H9 (cell line): ENCODE measurements around the gene AMBN. TPM values are rescaled to one million over a fixed set of nuclear protein-coding genes. Genes with fewer than 3 reads are reported as not detected.

Source experiments
- DNase-seq: peaks from one replicate; pipeline ENCODE4 v3.0.0-alpha.2; 2017
- H2AFZ ChIP-seq: one replicate; pipeline ENCODE4 v1.6.1; 2013; ENCODE audit warnings: mild to moderate bottlenecking, low read length, control low read depth, moderate library complexity
- H2AK5ac ChIP-seq: 2 replicates; pipeline ENCODE4 v1.6.1; 2013; ENCODE audit warnings: low read length, control low read depth, mixed read lengths; ENCODE audit not compliant: insufficient read length
- H2BK120ac ChIP-seq: one replicate; pipeline ENCODE4 v1.6.1; 2013; ENCODE audit warnings: low read depth, mild to moderate bottlenecking, low read length, control low read depth, inconsistent platforms; ENCODE audit not compliant: poor library complexity, severe bottlenecking
- H2BK12ac ChIP-seq: 2 replicates; pipeline ENCODE4 v1.6.1; 2013; ENCODE audit warnings: low read length, control low read depth, mixed read lengths, low read depth; ENCODE audit not compliant: insufficient read length
- H2BK15ac ChIP-seq: 2 replicates; pipeline ENCODE4 v1.6.1; 2013; ENCODE audit warnings: low read depth, low read length, control low read depth
- H2BK20ac ChIP-seq: one replicate; pipeline ENCODE4 v1.6.1; 2013; ENCODE audit warnings: low read depth, mild to moderate bottlenecking, low read length, control low read depth, inconsistent platforms; ENCODE audit not compliant: poor library complexity, severe bottlenecking
- H2BK5ac ChIP-seq: 2 replicates; pipeline ENCODE4 v1.6.1; 2013; ENCODE audit warnings: low read length, control low read depth, mixed read lengths; ENCODE audit not compliant: insufficient read length
- H3K14ac ChIP-seq: 2 replicates; pipeline ENCODE4 v1.6.1; 2013; ENCODE audit warnings: low read length, control low read depth; ENCODE audit not compliant: insufficient read depth
- H3K18ac ChIP-seq: 2 replicates; pipeline ENCODE4 v1.6.1; 2013; ENCODE audit warnings: low read depth, mild to moderate bottlenecking, mixed read lengths, low read length, control low read depth; ENCODE audit not compliant: insufficient read length
- H3K23ac ChIP-seq: 2 replicates; pipeline ENCODE4 v1.6.1; 2013; ENCODE audit warnings: low read length, control low read depth, mixed read lengths, low read depth; ENCODE audit not compliant: insufficient read length
- H3K23me2 ChIP-seq: 2 replicates; pipeline ENCODE4 v1.6.1; 2013; ENCODE audit warnings: low read depth, mild to moderate bottlenecking, mixed read lengths, low read length, control low read depth; ENCODE audit not compliant: insufficient read length, poor library complexity, severe bottlenecking
- H3K27ac ChIP-seq: 2 replicates; pipeline ENCODE4 v1.5.1; 2013; ENCODE audit warnings: low read length, control low read depth, mixed read lengths, low read depth; ENCODE audit not compliant: insufficient read length
- H3K27me3 ChIP-seq: 2 replicates; pipeline ENCODE4 v1.6.1; 2013; ENCODE audit warnings: low read length, control low read depth, inconsistent platforms; ENCODE audit not compliant: insufficient read depth
- H3K4ac ChIP-seq: 2 replicates; pipeline ENCODE4 v1.6.1; 2013; ENCODE audit warnings: low read depth, mild to moderate bottlenecking, control low read depth, inconsistent platforms, low read length, moderate library complexity
- H3K4me1 ChIP-seq: 2 replicates; pipeline ENCODE4 v1.6.1; 2013; ENCODE audit warnings: low read length, control low read depth, inconsistent platforms; ENCODE audit not compliant: insufficient read depth
- H3K4me2 ChIP-seq: 2 replicates; pipeline ENCODE4 v1.6.1; 2013; ENCODE audit warnings: low read length, control low read depth, mixed read lengths; ENCODE audit not compliant: insufficient read length, insufficient read depth
- H3K56ac ChIP-seq: 2 replicates; pipeline ENCODE4 v1.6.1; 2013; ENCODE audit warnings: low read depth, mild to moderate bottlenecking, mixed read lengths, low read length, control low read depth; ENCODE audit not compliant: insufficient read length
- H3K79me1 ChIP-seq: 2 replicates; pipeline ENCODE4 v1.6.1; 2013; ENCODE audit warnings: low read depth, mild to moderate bottlenecking, moderate library complexity, low read length, control low read depth, inconsistent platforms; ENCODE audit not compliant: insufficient read depth, poor library complexity, severe bottlenecking
- H3K79me2 ChIP-seq: 2 replicates; pipeline ENCODE4 v1.6.1; 2013; ENCODE audit warnings: low read length, control low read depth, inconsistent platforms; ENCODE audit not compliant: insufficient read depth
- H3K9ac ChIP-seq: 2 replicates; pipeline ENCODE4 v1.6.1; 2013; ENCODE audit warnings: low read length, control low read depth, mixed read lengths; ENCODE audit not compliant: insufficient read length; ENCODE audit errors: extremely low read depth
- H3K9me3 ChIP-seq: one replicate; pipeline ENCODE4 v1.6.1; 2013; ENCODE audit warnings: low read depth, low read length, inconsistent platforms; ENCODE audit not compliant: control insufficient read depth
- H3T11ph ChIP-seq: one replicate; pipeline ENCODE4 v1.6.1; 2013; ENCODE audit warnings: mild to moderate bottlenecking, low read length, control low read depth, inconsistent platforms
- H4K20me1 ChIP-seq: one replicate; pipeline ENCODE4 v1.6.1; 2013; ENCODE audit not compliant: control insufficient read depth, insufficient read length, insufficient read depth
- H4K5ac ChIP-seq: 2 replicates; pipeline ENCODE4 v1.6.1; 2013; ENCODE audit warnings: low read depth, mild to moderate bottlenecking, mixed read lengths, low read length, control low read depth; ENCODE audit not compliant: insufficient read length
- H4K8ac ChIP-seq: replicated peaks from 2 replicates; pipeline ENCODE4 v1.6.1; 2013; ENCODE audit warnings: low read length, control low read depth, mixed read lengths, low read depth; ENCODE audit not compliant: insufficient read length
- H4K91ac ChIP-seq: 2 replicates; pipeline ENCODE4 v1.6.1; 2013; ENCODE audit warnings: low read depth, mild to moderate bottlenecking, moderate library complexity, mixed read lengths, low read length, control low read depth; ENCODE audit not compliant: insufficient read length
- H3K27ac Mint-ChIP-seq, 3 experiments: 2 replicates in 2 of 3; 3 replicates in 1 of 3; pipeline ENCODE4 v1.8.0; 2020 to 2021; ENCODE audit warnings: mixed read lengths in 3 of 3, mild to moderate bottlenecking in 1 of 3, moderate library complexity in 1 of 3
- H3K27me3 Mint-ChIP-seq: 2 replicates; pipeline ENCODE4 v1.8.0; 2021; ENCODE audit warnings: low read depth, mild to moderate bottlenecking, moderate library complexity, mixed read lengths
- H3K36me3 Mint-ChIP-seq, 3 experiments: 2 replicates in 2 of 3; 3 replicates in 1 of 3; pipeline ENCODE4 v1.8.0; 2020 to 2021; ENCODE audit warnings: low read depth in 3 of 3, mixed read lengths in 3 of 3; ENCODE audit not compliant: insufficient read depth in 1 of 3
- H3K4me1 Mint-ChIP-seq, 2 experiments: 2 replicates each; pipeline ENCODE4 v1.8.0; 2020; ENCODE audit warnings: mixed read lengths in 2 of 2
- H3K4me3 Mint-ChIP-seq, 2 experiments: 2 replicates in 1 of 2; 3 replicates in 1 of 2; pipeline ENCODE4 v1.8.0; 2020 to 2021; ENCODE audit warnings: mild to moderate bottlenecking in 2 of 2, mixed read lengths in 2 of 2, moderate library complexity in 1 of 2
- H3K9me3 Mint-ChIP-seq, 2 experiments: 2 replicates in 1 of 2; 3 replicates in 1 of 2; pipeline ENCODE4 v1.8.0; 2020; ENCODE audit warnings: mild to moderate bottlenecking in 2 of 2, mixed read lengths in 2 of 2, moderate library complexity in 1 of 2
- CTCF ChIP-seq: fragments of 200-600 bp; sonication (generic); conservative IDR thresholded peaks from 3 replicates; pipeline ENCODE4 v1.8.0; 2021; ENCODE audit warnings: antibody characterized with exemption, mild to moderate bottlenecking
- WGBS: extraction: QIAGEN DNeasy Blood & Tissue Kit; methylation state at CpG from one replicate; pipeline ENCODE4 v1.1.7; 2013; ENCODE audit warnings: missing lambda C conversion rate, low lambda C conversion rate, mixed read lengths; ENCODE audit not compliant: insufficient read length; ENCODE audit errors: extremely low coverage; 5-methylcytosine and 5-hydroxymethylcytosine counted together
- total RNA-seq: library from RNA; stranded (reverse); gene quantifications from 2 replicates; pipeline ENCODE4 v1.2.1, GENCODE V29; 2021

The AMBN gene
- total RNA-seq, 1 experiment from 2014 or later: not detected

- Histone ChIP-seq H2BK120ac (no peak overlapping the region), H2AK5ac (no peak overlapping the region), H3K4ac (no peak overlapping the region), H2BK5ac (no peak overlapping the region), H3K79me2 (no peaks in the 10 kb centered on the region), H3K79me1 (no peaks in the 10 kb centered on the region), H4K8ac (no peak overlapping the region), H4K20me1 (no peaks in the 10 kb centered on the region), H3K4me2 (no peak overlapping the region), H2AFZ (no peak overlapping the region), H3K9me3 (no peaks in the 10 kb centered on the region), H3K4me1 (no peaks in the 10 kb centered on the region), H3K23ac (no peak overlapping the region), H3K27ac (no peak overlapping the region), H2BK20ac (no peak overlapping the region), H3K56ac (no peak overlapping the region), H4K5ac (no peak overlapping the region), H3K18ac (no peak overlapping the region), H2BK15ac (no peak overlapping the region), H4K91ac (no peak overlapping the region), H3K14ac (no peak overlapping the region), H3K27me3 (no peaks in the 10 kb centered on the region), H3K9ac (no peak overlapping the region), H2BK12ac (no peak overlapping the region), H3K23me2 (no peaks in the 10 kb centered on the region), H3T11ph (no peak overlapping the region)
- Mint-ChIP-seq H3K4me3 (no peak overlapping the region), H3K27me3 (no peaks in the 10 kb centered on the region), H3K9me3 (peaks cover 0 to 5% of the 10 kb centered on the region in 2 experiments; a peak in 4 of 5 replicates), H3K4me1 (no peaks in the 10 kb centered on the region), H3K36me3 (peaks cover 0 to 5% (median 0%) of the 10 kb centered on the region in 3 experiments; a peak in 1 of 7 replicates), H3K27ac (no peak overlapping the region)
- TF ChIP-seq CTCF: no peak
- DNase-seq: no peak
- WGBS: no CpG with 5 or more reads among the region's 6 CpGs
These were observed 14.7 kb upstream of the AMBN start for GRCh38 chr4:70577220-70577927.
